Measurements from ENCODE around the gene MTERF1. TPM values are rescaled to one million over a fixed set of nuclear protein-coding genes. Genes with fewer than 3 reads are reported as not detected.
A peak's percentile ranks its signal among the peaks of the same experiment; 100 is the strongest.

MTERF1 gene, protein sequence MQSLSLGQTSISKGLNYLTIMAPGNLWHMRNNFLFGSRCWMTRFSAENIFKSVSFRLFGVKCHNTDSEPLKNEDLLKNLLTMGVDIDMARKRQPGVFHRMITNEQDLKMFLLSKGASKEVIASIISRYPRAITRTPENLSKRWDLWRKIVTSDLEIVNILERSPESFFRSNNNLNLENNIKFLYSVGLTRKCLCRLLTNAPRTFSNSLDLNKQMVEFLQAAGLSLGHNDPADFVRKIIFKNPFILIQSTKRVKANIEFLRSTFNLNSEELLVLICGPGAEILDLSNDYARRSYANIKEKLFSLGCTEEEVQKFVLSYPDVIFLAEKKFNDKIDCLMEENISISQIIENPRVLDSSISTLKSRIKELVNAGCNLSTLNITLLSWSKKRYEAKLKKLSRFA
- 10 to 100 TPM in 1 of 4 donors, 1 to 10 TPM in 3; 4.0 to 10.3 (median 6.8) TPM for total RNA-seq

- Histone ChIP-seq H3K9me3 (no peaks in the 10 kb centered on the region), H3K4me3 (peak within 1 kb of the TSS; percentile 69), H3K27ac (no peak within 1 kb of the TSS), H3K4me1 (peaks cover 21% of the 10 kb centered on the region), H3K27me3 (no peaks in the 10 kb centered on the region), H3K36me3 (no peaks in the 10 kb centered on the region)
- WGBS, result 11% methylated on average over 24 of the region's 43 CpGs
- peak; percentile 94 to 96 for DNase-seq (ENCODE audit: low spot score in 2 of 2)
- TF ChIP-seq POLR2A (IDR thresholded peaks at IDR 0.05) (no peak), POLR2AphosphoS5 (IDR thresholded peaks at IDR 0.05) (peak in 1 of 3 donors; percentile 57), CTCF (IDR thresholded peaks at IDR 0.05) (peak; percentile 54 to 93), EP300 (IDR thresholded peaks at IDR 0.05) (no peak)
Measured at GRCh38 chr7:91880413-91881241, at the start of gene MTERF1. Gene MTERF1 (minus strand): TSS chr7:91880702. CDS start chr7:91880083, 619 bp downstream.

DNA sequence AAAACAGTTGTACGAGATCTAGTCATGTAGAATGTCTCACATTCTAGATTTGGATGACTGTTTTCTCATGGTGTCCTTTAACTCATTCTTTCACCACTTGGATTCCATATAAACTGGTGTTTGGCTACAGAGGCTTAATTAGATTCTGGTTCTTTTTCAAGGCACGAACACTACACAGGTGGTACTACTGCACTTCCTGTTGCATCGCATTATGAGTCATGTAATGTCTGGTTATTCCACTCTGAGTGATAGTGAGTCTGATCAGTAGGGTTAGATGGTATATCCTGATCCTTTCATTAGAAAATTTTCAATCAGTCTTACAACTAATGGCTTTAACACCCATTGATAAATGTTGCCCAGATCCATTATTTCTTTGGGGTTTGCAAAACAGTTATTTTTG is 49.0 kb upstream of the MTERF1 start:
- TF ChIP-seq POLR2A (IDR thresholded peaks at IDR 0.05), result no peak
- TF ChIP-seq EP300 (IDR thresholded peaks at IDR 0.05), result no peak
- TF ChIP-seq CTCF (IDR thresholded peaks at IDR 0.05), result no peak
- no peak for TF ChIP-seq POLR2AphosphoS5 (IDR thresholded peaks at IDR 0.05)
- WGBS, result 55% methylated on average over 3 of the region's 3 CpGs

GRCh38 chr7:91927912-91928311 is 47.4 kb upstream of the MTERF1 start:
- H3K9me3 ChIP-seq, result no peaks in the 10 kb centered on the region
- no peak overlapping the region for H3K4me3 ChIP-seq
- no peaks in the 10 kb centered on the region for H3K27me3 ChIP-seq
- no peak for TF ChIP-seq EP300 (IDR thresholded peaks at IDR 0.05)
- no peak for TF ChIP-seq CTCF (IDR thresholded peaks at IDR 0.05)
- TF ChIP-seq POLR2AphosphoS5 (IDR thresholded peaks at IDR 0.05), result no peak
- no peak for TF ChIP-seq POLR2A (IDR thresholded peaks at IDR 0.05)
- no peak overlapping the region for H3K27ac ChIP-seq
- 77% methylated on average over 5 of the region's 6 CpGs for WGBS
- H3K36me3 ChIP-seq, result no peaks in the 10 kb centered on the region
- no peaks in the 10 kb centered on the region for H3K4me1 ChIP-seq
- DNase-seq (ENCODE audit: low spot score in 2 of 2), result no peak

More for the DNA sequence above, 49.0 kb upstream of the MTERF1 start:
- no peak overlapping the region for H3K4me3 ChIP-seq
- no peaks in the 10 kb centered on the region for H3K27me3 ChIP-seq
- no peaks in the 10 kb centered on the region for H3K36me3 ChIP-seq
- no peaks in the 10 kb centered on the region for H3K4me1 ChIP-seq
- DNase-seq (ENCODE audit: low spot score in 2 of 2), result no peak
- no peak overlapping the region for H3K27ac ChIP-seq
- H3K9me3 ChIP-seq, result no peaks in the 10 kb centered on the region

DNA sequence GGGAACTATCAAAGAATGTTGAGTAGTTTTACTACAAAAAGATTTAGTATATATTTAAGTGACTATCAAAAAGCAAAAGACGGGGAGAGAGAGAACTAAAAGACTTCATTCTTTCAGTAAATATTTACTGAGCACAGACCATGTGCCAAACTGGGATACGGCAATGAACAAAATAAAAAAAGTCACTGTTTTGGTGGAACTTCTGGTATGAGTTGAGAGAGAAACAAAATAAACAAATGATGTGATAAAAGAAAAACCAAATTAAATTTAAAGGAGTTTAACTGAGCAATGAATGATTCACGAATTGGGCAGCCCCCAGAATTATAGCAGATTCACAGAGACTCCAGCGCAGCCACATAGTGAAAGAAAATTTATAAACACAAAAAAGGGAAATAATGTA is 42.4 kb upstream of the MTERF1 start:
- H3K4me1 ChIP-seq, result no peaks in the 10 kb centered on the region
- 77% methylated on average over 4 of the region's 4 CpGs for WGBS
- H3K27me3 ChIP-seq, result no peaks in the 10 kb centered on the region
- H3K27ac ChIP-seq, result no peak overlapping the region
- H3K36me3 ChIP-seq, result no peaks in the 10 kb centered on the region
- DNase-seq (ENCODE audit: low spot score in 2 of 2), result no peak
- H3K9me3 ChIP-seq, result no peaks in the 10 kb centered on the region
- TF ChIP-seq POLR2A (IDR thresholded peaks at IDR 0.05), result no peak
- TF ChIP-seq CTCF (IDR thresholded peaks at IDR 0.05), result no peak
- TF ChIP-seq POLR2AphosphoS5 (IDR thresholded peaks at IDR 0.05), result no peak
- TF ChIP-seq EP300 (IDR thresholded peaks at IDR 0.05), result no peak
- H3K4me3 ChIP-seq, result no peak overlapping the region

GRCh38 chr7:91918356-91918755 is 37.9 kb upstream of the MTERF1 start:
- TF ChIP-seq POLR2AphosphoS5 (IDR thresholded peaks at IDR 0.05), result no peak
- no peak for TF ChIP-seq CTCF (IDR thresholded peaks at IDR 0.05)
- no peak for TF ChIP-seq EP300 (IDR thresholded peaks at IDR 0.05)
- TF ChIP-seq POLR2A (IDR thresholded peaks at IDR 0.05), result no peak
- no peaks in the 10 kb centered on the region for H3K36me3 ChIP-seq
- H3K27me3 ChIP-seq, result no peaks in the 10 kb centered on the region
- DNase-seq (ENCODE audit: low spot score in 2 of 2), result no peak
- WGBS, result 44% methylated on average over 1 of the region's 1 CpG
- no peaks in the 10 kb centered on the region for H3K4me1 ChIP-seq
- no peak overlapping the region for H3K4me3 ChIP-seq
- H3K9me3 ChIP-seq, result no peaks in the 10 kb centered on the region
- no peak overlapping the region for H3K27ac ChIP-seq

All from suprapubic skin (tissue), 4 donors.